ENCODE measurements around the gene ZBTB49. TPM values are rescaled to one million over a fixed set of nuclear protein-coding genes. Genes with fewer than 3 reads are reported as not detected.

ZBTB49 gene
- total and polyA plus RNA-seq, 2 of the 13 experiments (the other 11 are each of a cell fraction or from before 2014, with no cell fraction given) = 3.3 to 4.3 TPM

GRCh38 chr4:4248029-4248884 is 41.8 kb upstream of the ZBTB49 start, which contains the start of gene TMEM128 (continued):
- TF ChIP-seq RFX1 (IDR thresholded peaks at IDR 0.05) (no peak), ZNF800 (CRISPR knock-in tag; IDR thresholded peaks at IDR 0.05) (peak; percentile 77; the same call in 1 of the 2 replicates), ZNF670 (CRISPR knock-in tag; IDR thresholded peaks at IDR 0.05; ENCODE audit: borderline replicate concordance) (peak; percentile 56; the same call in 1 of the 2 replicates), KDM6A (CRISPR knock-in tag; IDR thresholded peaks at IDR 0.05; ENCODE audit: low read depth) (peak; percentile 35; the same call in 1 of the 2 replicates), ZNF577 (CRISPR knock-in tag; IDR thresholded peaks at IDR 0.05; ENCODE audit: borderline replicate concordance, low read depth) (no peak), SUZ12 (IDR thresholded peaks at IDR 0.05; ENCODE audit: low read depth, low read length) (no peak), ZNF329 (CRISPR knock-in tag; IDR thresholded peaks at IDR 0.05; ENCODE audit: low read depth) (no peak), ELF3 (CRISPR knock-in tag; IDR thresholded peaks at IDR 0.05) (peak; percentile 57), STAG1 (CRISPR knock-in tag; IDR thresholded peaks at IDR 0.05) (no peak), HOXD1 (CRISPR knock-in tag; IDR thresholded peaks at IDR 0.05) (peak; percentile 18; the same call in 1 of the 2 replicates), DNMT3B (CRISPR knock-in tag; conservative IDR thresholded peaks at IDR 0.05) (peak; percentile 74; the same call in 1 of the 2 replicates), ZNF281 (CRISPR knock-in tag; IDR thresholded peaks at IDR 0.05; ENCODE audit: borderline replicate concordance) (no peak), ZNF781 (CRISPR knock-in tag; IDR thresholded peaks at IDR 0.05; ENCODE audit: borderline replicate concordance, not compliant biosample characterization) (peak; percentile 9)
- TF ChIP-seq, protein P1, sequence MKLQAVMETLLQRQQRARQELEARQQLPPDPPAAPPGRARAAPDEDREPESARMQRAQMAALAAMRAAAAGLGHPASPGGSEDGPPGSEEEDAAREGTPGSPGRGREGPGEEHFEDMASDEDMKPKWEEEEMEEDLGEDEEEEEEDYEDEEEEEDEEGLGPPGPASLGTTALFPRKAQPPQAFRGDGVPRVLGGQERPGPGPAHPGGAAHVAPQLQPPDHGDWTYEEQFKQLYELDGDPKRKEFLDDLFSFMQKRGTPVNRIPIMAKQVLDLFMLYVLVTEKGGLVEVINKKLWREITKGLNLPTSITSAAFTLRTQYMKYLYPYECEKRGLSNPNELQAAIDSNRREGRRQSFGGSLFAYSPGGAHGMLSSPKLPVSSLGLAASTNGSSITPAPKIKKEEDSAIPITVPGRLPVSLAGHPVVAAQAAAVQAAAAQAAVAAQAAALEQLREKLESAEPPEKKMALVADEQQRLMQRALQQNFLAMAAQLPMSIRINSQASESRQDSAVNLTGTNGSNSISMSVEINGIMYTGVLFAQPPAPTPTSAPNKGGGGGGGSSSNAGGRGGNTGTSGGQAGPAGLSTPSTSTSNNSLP (IDR thresholded peaks at IDR 0.05; ENCODE audit: low read depth, low read length) = no peak
- TF ChIP-seq, protein P2, sequence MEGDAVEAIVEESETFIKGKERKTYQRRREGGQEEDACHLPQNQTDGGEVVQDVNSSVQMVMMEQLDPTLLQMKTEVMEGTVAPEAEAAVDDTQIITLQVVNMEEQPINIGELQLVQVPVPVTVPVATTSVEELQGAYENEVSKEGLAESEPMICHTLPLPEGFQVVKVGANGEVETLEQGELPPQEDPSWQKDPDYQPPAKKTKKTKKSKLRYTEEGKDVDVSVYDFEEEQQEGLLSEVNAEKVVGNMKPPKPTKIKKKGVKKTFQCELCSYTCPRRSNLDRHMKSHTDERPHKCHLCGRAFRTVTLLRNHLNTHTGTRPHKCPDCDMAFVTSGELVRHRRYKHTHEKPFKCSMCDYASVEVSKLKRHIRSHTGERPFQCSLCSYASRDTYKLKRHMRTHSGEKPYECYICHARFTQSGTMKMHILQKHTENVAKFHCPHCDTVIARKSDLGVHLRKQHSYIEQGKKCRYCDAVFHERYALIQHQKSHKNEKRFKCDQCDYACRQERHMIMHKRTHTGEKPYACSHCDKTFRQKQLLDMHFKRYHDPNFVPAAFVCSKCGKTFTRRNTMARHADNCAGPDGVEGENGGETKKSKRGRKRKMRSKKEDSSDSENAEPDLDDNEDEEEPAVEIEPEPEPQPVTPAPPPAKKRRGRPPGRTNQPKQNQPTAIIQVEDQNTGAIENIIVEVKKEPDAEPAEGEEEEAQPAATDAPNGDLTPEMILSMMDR (CRISPR knock-in tag; IDR thresholded peaks at IDR 0.05) = peak; percentile 36
- TF ChIP-seq, protein P3, sequence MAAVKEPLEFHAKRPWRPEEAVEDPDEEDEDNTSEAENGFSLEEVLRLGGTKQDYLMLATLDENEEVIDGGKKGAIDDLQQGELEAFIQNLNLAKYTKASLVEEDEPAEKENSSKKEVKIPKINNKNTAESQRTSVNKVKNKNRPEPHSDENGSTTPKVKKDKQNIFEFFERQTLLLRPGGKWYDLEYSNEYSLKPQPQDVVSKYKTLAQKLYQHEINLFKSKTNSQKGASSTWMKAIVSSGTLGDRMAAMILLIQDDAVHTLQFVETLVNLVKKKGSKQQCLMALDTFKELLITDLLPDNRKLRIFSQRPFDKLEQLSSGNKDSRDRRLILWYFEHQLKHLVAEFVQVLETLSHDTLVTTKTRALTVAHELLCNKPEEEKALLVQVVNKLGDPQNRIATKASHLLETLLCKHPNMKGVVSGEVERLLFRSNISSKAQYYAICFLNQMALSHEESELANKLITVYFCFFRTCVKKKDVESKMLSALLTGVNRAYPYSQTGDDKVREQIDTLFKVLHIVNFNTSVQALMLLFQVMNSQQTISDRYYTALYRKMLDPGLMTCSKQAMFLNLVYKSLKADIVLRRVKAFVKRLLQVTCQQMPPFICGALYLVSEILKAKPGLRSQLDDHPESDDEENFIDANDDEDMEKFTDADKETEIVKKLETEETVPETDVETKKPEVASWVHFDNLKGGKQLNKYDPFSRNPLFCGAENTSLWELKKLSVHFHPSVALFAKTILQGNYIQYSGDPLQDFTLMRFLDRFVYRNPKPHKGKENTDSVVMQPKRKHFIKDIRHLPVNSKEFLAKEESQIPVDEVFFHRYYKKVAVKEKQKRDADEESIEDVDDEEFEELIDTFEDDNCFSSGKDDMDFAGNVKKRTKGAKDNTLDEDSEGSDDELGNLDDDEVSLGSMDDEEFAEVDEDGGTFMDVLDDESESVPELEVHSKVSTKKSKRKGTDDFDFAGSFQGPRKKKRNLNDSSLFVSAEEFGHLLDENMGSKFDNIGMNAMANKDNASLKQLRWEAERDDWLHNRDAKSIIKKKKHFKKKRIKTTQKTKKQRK (IDR thresholded peaks at IDR 0.05; ENCODE audit: low read length) = no peak
